Neural progenitor cell (in vitro differentiated cells): ENCODE results near the gene INPP4A. TPM values are rescaled to one million over a fixed set of nuclear protein-coding genes. Genes with fewer than 3 reads are reported as not detected.

Source experiments
- DNase-seq: peaks from one replicate; pipeline ENCODE4 v3.0.0-alpha.2; 2016; ENCODE audit warnings: low spot score
- H2AFZ ChIP-seq: fragments of 200-600 bp; sonication (generic); replicated peaks from 2 replicates; pipeline ENCODE4 v1.6.1; 2016; ENCODE audit warnings: antibody characterized with exemption
- H3F3A ChIP-seq: fragments of 200-600 bp; sonication (generic); 2 replicates; pipeline ENCODE4 v1.6.1; 2016; ENCODE audit warnings: antibody characterized with exemption, low read depth
- H3K27ac ChIP-seq: fragments of 200-600 bp; sonication (generic); 2 replicates; pipeline ENCODE4 v1.5.1; 2016; ENCODE audit warnings: mild to moderate bottlenecking
- H3K27me3 ChIP-seq: fragments of 200-600 bp; sonication (generic); 2 replicates; pipeline ENCODE4 v1.6.1; 2016; ENCODE audit warnings: mild to moderate bottlenecking, moderate library complexity
- H3K36me3 ChIP-seq: fragments of 200-600 bp; sonication (generic); 2 replicates; pipeline ENCODE4 v1.5.1; 2016
- H3K4me1 ChIP-seq: fragments of 200-600 bp; sonication (generic); 2 replicates; pipeline ENCODE4 v1.6.1; 2016; ENCODE audit warnings: mixed run types
- H3K4me2 ChIP-seq: fragments of 200-600 bp; sonication (generic); 2 replicates; pipeline ENCODE4 v1.6.1; 2016
- H3K4me3 ChIP-seq: fragments of 200-600 bp; sonication (generic); 2 replicates; pipeline ENCODE4 v1.5.1; 2016
- H3K79me2 ChIP-seq: fragments of 200-600 bp; sonication (generic); 2 replicates; pipeline ENCODE4 v1.6.1; 2016; ENCODE audit warnings: low read depth
- H3K9ac ChIP-seq: fragments of 200-600 bp; sonication (generic); 2 replicates; pipeline ENCODE4 v1.6.1; 2016
- H3K9me3 ChIP-seq: fragments of 200-600 bp; sonication (generic); 2 replicates; pipeline ENCODE4 v1.5.1; 2016; ENCODE audit warnings: low read depth
- H4K20me1 ChIP-seq: fragments of 200-600 bp; sonication (generic); 2 replicates; pipeline ENCODE4 v1.6.1; 2016; ENCODE audit warnings: low read depth
- H3K27ac Mint-ChIP-seq: 3 replicates; pipeline ENCODE4 v1.8.0; 2021; ENCODE audit warnings: mixed read lengths
- H3K27me3 Mint-ChIP-seq: 2 replicates; pipeline ENCODE4 v1.8.0; 2022; ENCODE audit warnings: low read depth, mild to moderate bottlenecking, inconsistent platforms, moderate library complexity, mixed read lengths; ENCODE audit not compliant: insufficient read depth
- H3K36me3 Mint-ChIP-seq: 3 replicates; pipeline ENCODE4 v1.8.0; 2021; ENCODE audit warnings: mixed read lengths
- H3K4me1 Mint-ChIP-seq: 3 replicates; pipeline ENCODE4 v1.8.0; 2021; ENCODE audit warnings: mixed read lengths
- H3K4me3 Mint-ChIP-seq: 3 replicates; pipeline ENCODE4 v1.8.0; 2021; ENCODE audit warnings: mild to moderate bottlenecking, moderate library complexity, mixed read lengths
- H3K9me3 Mint-ChIP-seq: 3 replicates; pipeline ENCODE4 v1.8.0; 2020; ENCODE audit warnings: mixed read lengths
- CTCF ChIP-seq: fragments of 200-600 bp; sonication (generic); IDR thresholded peaks from 2 replicates; pipeline ENCODE4 v1.5.1; 2017; ENCODE audit warnings: antibody characterized with exemption, mild to moderate bottlenecking
- EZH2 ChIP-seq: fragments of 200-600 bp; sonication (generic); IDR thresholded peaks from 2 replicates; pipeline ENCODE4 v1.6.1; 2017; ENCODE audit warnings: antibody characterized with exemption, mild to moderate bottlenecking, moderate library complexity
- EZH2phosphoT487 ChIP-seq: fragments of 200-600 bp; sonication (generic); IDR thresholded peaks from 2 replicates; pipeline ENCODE4 v1.6.1; 2017; ENCODE audit warnings: antibody characterized with exemption
- total RNA-seq: library from RNA; depleted of rRNA; stranded (reverse); fragments of >200 nt; gene quantifications from 2 replicates; pipeline ENCODE4 v1.2.3, GENCODE V29; 2015; ENCODE audit warnings: low replicate concordance

INPP4A gene
- total RNA-seq, 1 donor from 2014 or later, result 35.1 TPM

- no peak overlapping the region for H3K4me2 ChIP-seq
- H3K9me3 ChIP-seq, result no peaks in the 10 kb centered on the region
- H2AFZ ChIP-seq, result no peak overlapping the region
- no peaks in the 10 kb centered on the region for H3F3A ChIP-seq
- Mint-ChIP-seq H3K36me3 (peaks cover 19% of the 10 kb centered on the region), H3K4me3 (no peak overlapping the region), H3K9me3 (peaks cover 6% of the 10 kb centered on the region), H3K4me1 (peaks cover 68% of the 10 kb centered on the region), H3K27ac (peak overlapping the region; percentile 50), H3K27me3 (peaks cover 2% of the 10 kb centered on the region)
- H3K27ac ChIP-seq, result no peak overlapping the region
- no peaks in the 10 kb centered on the region for H3K4me1 ChIP-seq
- DNase-seq, result no peak
- H3K79me2 ChIP-seq, result no peaks in the 10 kb centered on the region
- no peak overlapping the region for H3K4me3 ChIP-seq
- H3K36me3 ChIP-seq, result no peaks in the 10 kb centered on the region
- TF ChIP-seq EZH2 (no peak), CTCF (no peak), EZH2phosphoT487 (no peak)
- H3K27me3 ChIP-seq, result no peaks in the 10 kb centered on the region
- peaks cover 5% of the 10 kb centered on the region for H4K20me1 ChIP-seq
- H3K9ac ChIP-seq, result no peak overlapping the region
These were observed 59.9 kb downstream of the INPP4A start for GRCh38 chr2:98504381-98505109.

- no peak overlapping the region for H3K4me3 Mint-ChIP-seq
These were observed 60.7 kb downstream of the INPP4A start for GRCh38 chr2:98505311-98505808.

GRCh38 chr2:98505971-98506664 is 61.5 kb downstream of the INPP4A start:
- no peaks in the 10 kb centered on the region for H3K79me2 ChIP-seq
- H3K36me3 ChIP-seq, result no peaks in the 10 kb centered on the region
- H4K20me1 ChIP-seq, result peaks cover 5% of the 10 kb centered on the region
- no peaks in the 10 kb centered on the region for H3K9me3 ChIP-seq
- peaks cover 62% of the 10 kb centered on the region for H3K4me1 Mint-ChIP-seq
- DNase-seq, result no peak
- peaks cover 3% of the 10 kb centered on the region for H3K27me3 Mint-ChIP-seq
- no peak overlapping the region for H3K9ac ChIP-seq
- H3K4me3 ChIP-seq, result no peak overlapping the region
- peaks cover 6% of the 10 kb centered on the region for H3K9me3 Mint-ChIP-seq
- H3K27ac ChIP-seq, result no peak overlapping the region
- no peak overlapping the region for H2AFZ ChIP-seq
- H3K36me3 Mint-ChIP-seq, result peaks cover 9% of the 10 kb centered on the region
- H3K27ac Mint-ChIP-seq, result no peak overlapping the region
- H3K4me3 Mint-ChIP-seq, result no peak overlapping the region
- no peaks in the 10 kb centered on the region for H3F3A ChIP-seq
- no peaks in the 10 kb centered on the region for H3K4me1 ChIP-seq
- H3K4me2 ChIP-seq, result no peak overlapping the region
- no peaks in the 10 kb centered on the region for H3K27me3 ChIP-seq
- TF ChIP-seq CTCF (no peak), EZH2phosphoT487 (no peak), EZH2 (no peak)

More at GRCh38 chr2:98505311-98505808, 60.7 kb downstream of the INPP4A start:
- Histone ChIP-seq H3K79me2 (no peaks in the 10 kb centered on the region), H3K4me1 (no peaks in the 10 kb centered on the region), H3K4me2 (no peak overlapping the region), H3K9me3 (no peaks in the 10 kb centered on the region), H3K4me3 (no peak overlapping the region), H3K9ac (no peak overlapping the region), H3F3A (no peaks in the 10 kb centered on the region), H4K20me1 (peaks cover 5% of the 10 kb centered on the region), H3K27ac (no peak overlapping the region), H2AFZ (no peak overlapping the region), H3K27me3 (no peaks in the 10 kb centered on the region), H3K36me3 (no peaks in the 10 kb centered on the region)
- Mint-ChIP-seq H3K27me3 (peaks cover 2% of the 10 kb centered on the region), H3K36me3 (peaks cover 12% of the 10 kb centered on the region), H3K9me3 (peaks cover 6% of the 10 kb centered on the region), H3K27ac (peak overlapping the region; percentile 50), H3K4me1 (peaks cover 65% of the 10 kb centered on the region)
- no peak for DNase-seq
- TF ChIP-seq EZH2phosphoT487 (no peak), CTCF (no peak), EZH2 (no peak)
